ENCODE results near the gene WDR86.

The WDR86 gene

DNA sequence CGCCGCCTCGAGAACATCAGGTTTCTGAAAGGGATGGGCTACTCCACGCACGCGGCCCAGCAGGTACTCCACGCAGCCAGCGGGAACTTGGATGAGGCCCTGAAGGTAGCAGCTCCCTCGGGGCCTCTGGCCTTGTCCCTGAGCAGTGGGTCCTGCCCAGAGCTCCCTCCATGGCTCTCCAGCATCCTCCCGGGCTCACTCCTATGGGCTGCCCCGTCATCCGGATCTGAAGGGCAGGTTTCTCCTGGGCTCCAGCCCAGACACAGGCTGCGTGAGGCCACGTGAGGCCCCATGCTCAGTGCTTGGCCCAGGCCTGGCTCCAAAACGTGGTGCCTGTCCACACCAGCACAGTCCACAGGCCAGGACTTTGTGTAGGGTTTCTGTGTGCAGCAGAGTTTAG is 35.7 kb downstream of the WDR86 start:
- Histone ChIP-seq H3K4me3 (ENCODE audit: extremely low read depth, insufficient read depth, low read length, poor library complexity, severe bottlenecking) (no peak overlapping the region), H3K27ac (ENCODE audit: low read depth, low read length, severe bottlenecking) (no peak overlapping the region), H3K36me3 (ENCODE audit: control insufficient read depth, insufficient read depth, low read length) (peaks cover 60% of the 10 kb centered on the region), H3K9me3 (ENCODE audit: control insufficient read depth, low read length) (no peaks in the 10 kb centered on the region), H3K4me1 (ENCODE audit: control insufficient read depth, insufficient read depth, low read length, poor library complexity, severe bottlenecking) (peaks cover 5% of the 10 kb centered on the region)
- WGBS, 2 experiments (ENCODE audit: insufficient coverage in 2 of 2) = 92 to 95% methylated on average over 15 of the region's 15 CpGs

DNA sequence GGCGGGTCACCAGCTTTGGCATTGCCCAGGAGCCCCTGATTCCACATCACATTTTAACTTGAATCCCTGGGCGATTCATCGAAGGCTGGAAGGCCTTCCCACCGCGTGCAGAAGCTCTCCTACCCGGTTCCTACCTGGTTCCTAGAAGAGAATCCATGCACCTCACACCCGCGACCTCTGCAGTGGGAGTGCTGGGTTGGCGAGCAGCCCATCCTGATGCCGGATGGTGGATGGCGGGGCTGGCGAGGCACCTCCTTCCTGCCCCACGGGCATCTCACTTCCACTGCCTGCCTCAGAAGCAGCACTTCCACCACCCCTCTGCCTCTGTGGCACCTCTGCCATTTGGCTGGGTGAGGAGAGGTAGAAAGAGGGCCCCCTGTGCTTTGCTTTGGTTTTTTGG is 36.2 kb downstream of the WDR86 start:
- WGBS, 2 experiments (ENCODE audit: insufficient coverage in 2 of 2) = 92 to 96% methylated on average over 11 to 13 of the region's 13 CpGs

DNA sequence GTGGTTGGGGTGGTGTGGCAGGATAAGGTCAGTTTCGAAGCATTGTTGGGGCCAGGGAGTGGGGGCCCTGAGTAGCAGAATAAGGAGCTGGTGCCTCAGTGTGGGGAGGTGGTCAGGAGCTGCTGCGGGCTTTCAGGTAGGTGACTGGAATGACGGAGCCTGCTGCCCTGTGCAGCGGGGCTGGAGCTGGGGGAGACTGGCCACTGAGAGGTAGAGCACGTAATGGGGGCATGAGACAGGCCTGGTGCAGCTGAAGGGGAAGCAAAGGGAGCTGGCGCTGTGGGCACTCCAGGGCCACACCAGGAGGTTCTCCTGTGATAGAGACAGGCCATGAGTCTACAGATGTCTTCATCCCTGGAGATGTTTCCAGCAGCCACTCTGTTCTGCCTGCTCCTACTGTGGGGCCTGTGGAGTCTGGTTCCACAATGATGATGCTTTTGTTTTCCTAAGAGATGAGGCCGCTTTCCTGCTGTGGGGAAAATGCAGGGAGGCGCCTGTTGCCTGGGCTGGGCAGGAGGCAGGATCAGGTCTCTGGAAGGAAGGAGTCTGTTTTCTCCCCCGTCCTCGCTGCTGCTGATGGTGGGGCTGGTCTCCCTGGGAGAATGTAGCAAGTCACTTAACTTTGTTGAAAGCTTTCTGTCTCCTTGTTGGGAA is 37.1 kb downstream of the WDR86 start:
- Histone ChIP-seq H3K4me1 (ENCODE audit: control insufficient read depth, insufficient read depth, low read length, poor library complexity, severe bottlenecking) (peaks cover 5% of the 10 kb centered on the region), H3K9me3 (ENCODE audit: control insufficient read depth, low read length) (no peaks in the 10 kb centered on the region), H3K4me3 (ENCODE audit: extremely low read depth, insufficient read depth, low read length, poor library complexity, severe bottlenecking) (no peak overlapping the region), H3K27ac (ENCODE audit: low read depth, low read length, severe bottlenecking) (no peak overlapping the region), H3K36me3 (ENCODE audit: control insufficient read depth, insufficient read depth, low read length) (peaks cover 53% of the 10 kb centered on the region)
- WGBS, 2 experiments (ENCODE audit: insufficient coverage in 2 of 2) = 78 to 83% methylated on average over 9 to 10 of the region's 10 CpGs

More for the DNA sequence above, 36.2 kb downstream of the WDR86 start:
- Histone ChIP-seq H3K27ac (ENCODE audit: low read depth, low read length, severe bottlenecking) (no peak overlapping the region), H3K4me1 (ENCODE audit: control insufficient read depth, insufficient read depth, low read length, poor library complexity, severe bottlenecking) (peaks cover 5% of the 10 kb centered on the region), H3K4me3 (ENCODE audit: extremely low read depth, insufficient read depth, low read length, poor library complexity, severe bottlenecking) (no peak overlapping the region), H3K9me3 (ENCODE audit: control insufficient read depth, low read length) (no peaks in the 10 kb centered on the region), H3K36me3 (ENCODE audit: control insufficient read depth, insufficient read depth, low read length) (peaks cover 58% of the 10 kb centered on the region)

DNA sequence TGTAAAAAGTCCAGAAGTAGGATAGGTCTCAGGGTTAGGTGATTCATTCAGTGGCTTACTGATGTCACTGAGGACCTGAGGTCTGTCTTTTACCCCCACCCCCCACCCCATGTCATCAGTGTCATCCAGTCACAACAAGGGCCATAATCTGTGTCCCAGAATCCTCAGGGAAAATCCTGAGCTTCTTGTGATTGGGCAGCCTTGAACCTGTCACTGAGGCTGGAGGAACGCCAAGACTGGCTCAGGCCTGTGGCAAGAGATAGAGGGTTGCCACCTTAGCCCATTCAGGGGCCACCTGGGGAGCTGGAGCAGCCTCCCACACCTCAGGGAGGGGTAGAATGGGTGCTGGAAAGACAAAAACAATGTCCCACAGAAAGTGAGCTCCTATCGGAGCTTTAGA is 38.6 kb downstream of the WDR86 start:
- no peaks in the 10 kb centered on the region for H3K9me3 ChIP-seq (ENCODE audit: control insufficient read depth, low read length)
- peaks cover 17% of the 10 kb centered on the region for H3K4me1 ChIP-seq (ENCODE audit: control insufficient read depth, insufficient read depth, low read length, poor library complexity, severe bottlenecking)
- no peak overlapping the region for H3K4me3 ChIP-seq (ENCODE audit: extremely low read depth, insufficient read depth, low read length, poor library complexity, severe bottlenecking)
- WGBS, 2 experiments (ENCODE audit: insufficient coverage in 2 of 2) = 92 to 100% methylated on average over 2 of the region's 2 CpGs
- H3K36me3 ChIP-seq (ENCODE audit: control insufficient read depth, insufficient read depth, low read length) = peaks cover 42% of the 10 kb centered on the region
- H3K27ac ChIP-seq (ENCODE audit: low read depth, low read length, severe bottlenecking) = no peak overlapping the region

DNA sequence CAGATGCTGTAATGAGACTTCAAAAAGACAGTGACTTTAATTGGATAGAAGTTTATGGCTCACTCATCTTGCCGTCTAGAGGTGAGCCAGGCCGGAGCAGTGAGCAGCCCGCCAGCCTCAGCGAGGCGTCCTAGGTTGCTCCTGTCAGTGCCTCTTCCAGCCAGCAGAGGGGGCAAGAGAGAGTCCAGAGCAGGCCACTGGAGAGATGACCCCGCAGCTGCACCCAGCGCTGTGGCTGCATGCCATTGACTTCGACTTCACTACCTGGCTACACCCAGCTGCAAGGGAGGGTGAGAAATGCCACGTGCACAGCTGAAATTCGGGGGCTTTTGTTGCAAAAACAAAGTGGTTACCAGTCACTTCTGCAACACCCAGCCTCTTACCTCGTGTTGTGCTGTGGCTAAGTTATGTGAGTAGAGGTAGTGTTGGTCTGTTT is 41.7 kb downstream of the WDR86 start:
- H3K9me3 ChIP-seq (ENCODE audit: control insufficient read depth, low read length) = no peaks in the 10 kb centered on the region
- 15 to 24% methylated on average over 6 to 8 of the region's 11 CpGs for WGBS, 2 experiments (ENCODE audit: insufficient coverage in 2 of 2)

DNA sequence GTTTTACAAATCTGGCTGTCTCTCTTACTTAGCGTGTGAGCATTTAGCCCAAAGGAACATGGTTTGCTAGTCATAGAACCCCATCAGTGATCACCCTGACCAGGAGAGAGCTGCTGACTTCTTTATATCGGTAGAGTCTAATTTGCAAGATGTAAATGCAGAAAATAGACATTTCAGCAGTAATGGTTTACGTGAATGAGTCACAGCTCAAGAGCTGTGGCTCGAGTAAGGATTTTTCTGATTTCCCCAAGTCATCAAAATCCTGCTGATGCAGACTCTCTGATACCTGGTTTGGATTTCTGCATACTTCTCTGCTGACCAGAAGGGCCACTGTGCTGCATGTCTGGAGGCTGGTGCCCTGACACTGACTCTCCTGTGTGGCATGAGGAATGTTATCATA is 42.6 kb downstream of the WDR86 start:
- H3K9me3 ChIP-seq (ENCODE audit: control insufficient read depth, low read length) = no peaks in the 10 kb centered on the region
- no peak overlapping the region for H3K4me3 ChIP-seq (ENCODE audit: extremely low read depth, insufficient read depth, low read length, poor library complexity, severe bottlenecking)
- peaks cover 14% of the 10 kb centered on the region for H3K4me1 ChIP-seq (ENCODE audit: control insufficient read depth, insufficient read depth, low read length, poor library complexity, severe bottlenecking)
- 92 to 95% methylated on average over 3 to 4 of the region's 4 CpGs for WGBS, 2 experiments (ENCODE audit: insufficient coverage in 2 of 2)
- H3K27ac ChIP-seq (ENCODE audit: low read depth, low read length, severe bottlenecking) = no peak overlapping the region
- H3K36me3 ChIP-seq (ENCODE audit: control insufficient read depth, insufficient read depth, low read length) = peaks cover 30% of the 10 kb centered on the region

More for the DNA sequence above, 41.7 kb downstream of the WDR86 start:
- Histone ChIP-seq H3K4me1 (ENCODE audit: control insufficient read depth, insufficient read depth, low read length, poor library complexity, severe bottlenecking) (peaks cover 18% of the 10 kb centered on the region), H3K4me3 (ENCODE audit: extremely low read depth, insufficient read depth, low read length, poor library complexity, severe bottlenecking) (no peak overlapping the region), H3K36me3 (ENCODE audit: control insufficient read depth, insufficient read depth, low read length) (peaks cover 22% of the 10 kb centered on the region), H3K27ac (ENCODE audit: low read depth, low read length, severe bottlenecking) (no peak overlapping the region)

DNA sequence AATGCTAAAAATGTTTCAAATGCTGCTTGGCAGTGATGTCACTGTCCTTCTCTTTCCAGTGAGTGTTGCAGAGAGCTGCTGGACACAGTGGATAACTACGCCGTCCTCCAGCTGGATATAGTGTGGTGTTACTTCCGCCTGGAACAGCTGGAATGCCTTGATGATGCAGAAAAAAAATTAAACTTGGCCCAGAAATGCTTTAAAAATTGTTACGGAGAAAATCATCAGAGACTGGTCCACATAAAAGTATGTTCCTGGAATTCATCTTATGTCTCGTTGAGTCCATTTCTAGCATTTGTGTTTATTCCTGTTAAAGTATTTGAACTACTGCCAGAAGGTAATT is 43.0 kb downstream of the WDR86 start:
- Histone ChIP-seq H3K4me3 (ENCODE audit: extremely low read depth, insufficient read depth, low read length, poor library complexity, severe bottlenecking) (no peak overlapping the region), H3K9me3 (ENCODE audit: control insufficient read depth, low read length) (no peaks in the 10 kb centered on the region), H3K4me1 (ENCODE audit: control insufficient read depth, insufficient read depth, low read length, poor library complexity, severe bottlenecking) (peaks cover 14% of the 10 kb centered on the region), H3K36me3 (ENCODE audit: control insufficient read depth, insufficient read depth, low read length) (peaks cover 33% of the 10 kb centered on the region), H3K27ac (ENCODE audit: low read depth, low read length, severe bottlenecking) (peak overlapping the region; percentile 30)
- WGBS, 2 experiments (ENCODE audit: insufficient coverage in 2 of 2) = 86 to 98% methylated on average over 3 to 5 of the region's 5 CpGs

DNA sequence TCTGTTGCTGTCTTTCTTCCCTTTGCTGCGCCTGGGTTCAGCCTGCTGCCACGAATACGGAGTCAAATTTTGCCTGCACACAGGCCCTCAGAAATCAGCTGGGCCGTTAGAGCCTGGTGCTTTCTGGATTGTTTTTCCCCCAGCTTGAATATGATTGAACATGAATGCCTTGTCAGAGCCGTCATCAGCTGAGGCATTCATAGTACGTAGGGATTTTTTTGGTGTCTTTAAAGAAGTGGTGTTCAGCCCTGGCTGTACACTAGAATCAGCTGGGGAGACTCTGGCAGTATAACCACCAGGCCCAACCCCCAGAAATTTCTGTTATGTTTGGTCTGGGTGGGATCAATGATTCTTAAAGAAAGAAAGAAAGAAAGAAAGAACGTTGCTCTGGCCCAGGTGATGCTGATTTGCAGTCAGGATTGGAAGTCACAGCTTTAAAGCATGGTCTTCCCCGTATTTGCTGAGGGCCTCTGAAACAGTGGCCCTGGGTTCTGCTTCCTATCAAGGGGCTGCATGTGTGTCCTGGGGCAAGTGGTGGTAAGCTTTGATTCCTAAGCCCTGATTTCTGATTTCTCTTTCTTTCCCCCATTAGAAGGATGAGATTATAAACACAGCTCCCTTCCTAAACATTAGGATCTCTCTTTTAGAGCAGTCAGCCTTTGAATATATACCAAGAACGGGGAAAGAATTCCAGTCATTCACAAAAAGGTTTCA is 43.5 kb downstream of the WDR86 start:
- Histone ChIP-seq H3K27ac (ENCODE audit: low read depth, low read length, severe bottlenecking) (peak overlapping the region; percentile 30), H3K4me3 (ENCODE audit: extremely low read depth, insufficient read depth, low read length, poor library complexity, severe bottlenecking) (no peak overlapping the region), H3K4me1 (ENCODE audit: control insufficient read depth, insufficient read depth, low read length, poor library complexity, severe bottlenecking) (peaks cover 14% of the 10 kb centered on the region), H3K9me3 (ENCODE audit: control insufficient read depth, low read length) (no peaks in the 10 kb centered on the region), H3K36me3 (ENCODE audit: control insufficient read depth, insufficient read depth, low read length) (peaks cover 34% of the 10 kb centered on the region)
- WGBS, 2 experiments (ENCODE audit: insufficient coverage in 2 of 2) = 82 to 85% methylated on average over 8 to 9 of the region's 9 CpGs

DNA sequence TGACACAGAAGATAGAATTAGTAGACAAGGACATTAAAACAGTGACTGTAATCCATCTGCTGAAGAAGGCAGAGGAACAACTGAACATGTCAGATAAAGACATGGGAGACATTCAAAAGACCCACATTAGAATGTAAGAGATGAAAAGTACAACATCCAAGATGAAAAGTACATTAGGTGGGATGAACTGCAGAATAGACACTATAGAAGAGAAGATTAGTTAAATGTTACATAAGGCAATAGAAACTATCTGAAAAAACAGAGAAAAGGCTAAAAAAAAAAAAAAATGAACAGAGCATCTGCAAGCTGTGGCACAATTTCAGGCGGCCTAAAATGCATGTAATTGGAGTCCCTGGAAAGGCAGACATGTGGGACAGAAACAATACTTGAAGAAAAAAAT is 46.7 kb downstream of the WDR86 start:
- H3K27ac ChIP-seq (ENCODE audit: low read depth, low read length, severe bottlenecking) = no peak overlapping the region
- H3K4me1 ChIP-seq (ENCODE audit: control insufficient read depth, insufficient read depth, low read length, poor library complexity, severe bottlenecking) = peaks cover 14% of the 10 kb centered on the region
- H3K9me3 ChIP-seq (ENCODE audit: control insufficient read depth, low read length) = no peaks in the 10 kb centered on the region
- H3K36me3 ChIP-seq (ENCODE audit: control insufficient read depth, insufficient read depth, low read length) = peaks cover 40% of the 10 kb centered on the region
- no peak overlapping the region for H3K4me3 ChIP-seq (ENCODE audit: extremely low read depth, insufficient read depth, low read length, poor library complexity, severe bottlenecking)
- 100% methylated on average over 1 of the region's 1 CpG for WGBS, 2 experiments (ENCODE audit: insufficient coverage in 2 of 2)

DNA sequence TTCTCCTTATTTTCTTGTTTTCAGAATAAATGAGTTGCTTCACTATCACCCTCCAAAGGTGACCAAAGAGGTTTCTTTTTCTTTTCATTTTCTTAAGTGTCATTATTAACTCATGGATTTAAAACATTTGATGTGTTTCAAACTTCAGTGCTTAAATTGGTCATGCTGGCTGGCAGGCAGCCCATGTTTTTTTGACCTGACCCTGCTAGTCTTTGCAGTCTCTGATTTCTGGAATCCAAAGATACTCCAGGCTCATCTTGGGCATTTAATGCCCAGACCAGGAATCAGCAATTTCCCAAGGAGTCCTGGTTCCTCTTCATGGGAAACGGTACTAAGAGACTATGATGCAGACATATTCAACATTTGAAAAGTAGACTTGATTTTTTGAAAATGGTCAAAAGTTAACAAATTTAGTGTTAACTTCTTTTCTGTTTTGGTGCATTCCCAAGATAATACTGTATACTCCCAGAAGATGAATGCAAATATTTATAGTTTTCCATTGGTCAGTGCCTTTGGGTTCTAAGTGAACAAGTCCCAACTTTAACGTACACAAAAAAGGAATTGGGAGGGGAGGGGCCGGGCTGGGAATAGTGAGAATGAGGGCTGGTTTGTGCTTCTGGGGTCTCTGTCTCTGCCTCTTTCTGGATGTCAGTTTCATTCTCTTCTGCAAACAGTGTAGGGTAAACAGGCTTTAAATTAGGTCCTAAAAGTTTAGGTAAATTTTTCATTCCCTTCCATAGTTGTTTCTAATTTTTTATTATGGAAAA is 48.5 kb downstream of the WDR86 start:
- Histone ChIP-seq H3K9me3 (ENCODE audit: control insufficient read depth, low read length) (no peaks in the 10 kb centered on the region), H3K4me1 (ENCODE audit: control insufficient read depth, insufficient read depth, low read length, poor library complexity, severe bottlenecking) (peaks cover 3% of the 10 kb centered on the region), H3K4me3 (ENCODE audit: extremely low read depth, insufficient read depth, low read length, poor library complexity, severe bottlenecking) (no peak overlapping the region), H3K27ac (ENCODE audit: low read depth, low read length, severe bottlenecking) (no peak overlapping the region), H3K36me3 (ENCODE audit: control insufficient read depth, insufficient read depth, low read length) (peaks cover 51% of the 10 kb centered on the region)
- WGBS, 2 experiments (ENCODE audit: insufficient coverage in 2 of 2) = 100% methylated on average over 2 to 3 of the region's 3 CpGs
